ENCODE results near the gene NAALADL2.

The NAALADL2 gene

GRCh38 chr3:175619369-175619768, 760.2 kb downstream of the NAALADL2 start:
- no peak for DNase-seq

GRCh38 chr3:175620093-175620492, 761.0 kb downstream of the NAALADL2 start:
- DNase-seq = no peak

GRCh38 chr3:175620532-175620931, 761.4 kb downstream of the NAALADL2 start:
- DNase-seq = no peak

GRCh38 chr3:175640958-175641357, 781.8 kb downstream of the NAALADL2 start:
- no peak for DNase-seq

GRCh38 chr3:175646865-175647264, 787.7 kb downstream of the NAALADL2 start:
- DNase-seq = no peak

GRCh38 chr3:175648899-175649298, 789.8 kb downstream of the NAALADL2 start:
- DNase-seq = no peak

GRCh38 chr3:175651716-175652115, 792.6 kb downstream of the NAALADL2 start:
- DNase-seq = no peak

DNA sequence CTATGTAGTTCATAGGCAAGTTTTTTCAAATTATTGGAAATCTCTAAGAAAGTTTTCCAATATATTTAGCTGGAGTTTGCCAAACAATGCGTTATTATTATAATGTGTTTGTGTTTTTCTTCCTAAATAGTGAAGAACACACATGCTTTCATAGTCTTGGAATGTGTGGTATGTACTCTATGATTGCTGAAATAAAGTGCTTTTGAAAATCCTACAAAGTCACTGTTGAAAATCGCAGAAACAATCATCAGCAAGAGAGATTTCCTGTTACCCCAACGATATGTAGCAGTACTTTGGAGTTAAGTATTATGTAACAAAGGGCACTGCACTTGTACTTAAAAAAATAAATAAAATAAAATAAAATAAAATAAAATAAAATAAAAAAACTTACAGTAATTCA, 796.2 kb downstream of the NAALADL2 start:
- DNase-seq = no peak

- DNase-seq = no peak
Observed at GRCh38 chr3:175656461-175656860, 797.3 kb downstream of the NAALADL2 start.

DNA sequence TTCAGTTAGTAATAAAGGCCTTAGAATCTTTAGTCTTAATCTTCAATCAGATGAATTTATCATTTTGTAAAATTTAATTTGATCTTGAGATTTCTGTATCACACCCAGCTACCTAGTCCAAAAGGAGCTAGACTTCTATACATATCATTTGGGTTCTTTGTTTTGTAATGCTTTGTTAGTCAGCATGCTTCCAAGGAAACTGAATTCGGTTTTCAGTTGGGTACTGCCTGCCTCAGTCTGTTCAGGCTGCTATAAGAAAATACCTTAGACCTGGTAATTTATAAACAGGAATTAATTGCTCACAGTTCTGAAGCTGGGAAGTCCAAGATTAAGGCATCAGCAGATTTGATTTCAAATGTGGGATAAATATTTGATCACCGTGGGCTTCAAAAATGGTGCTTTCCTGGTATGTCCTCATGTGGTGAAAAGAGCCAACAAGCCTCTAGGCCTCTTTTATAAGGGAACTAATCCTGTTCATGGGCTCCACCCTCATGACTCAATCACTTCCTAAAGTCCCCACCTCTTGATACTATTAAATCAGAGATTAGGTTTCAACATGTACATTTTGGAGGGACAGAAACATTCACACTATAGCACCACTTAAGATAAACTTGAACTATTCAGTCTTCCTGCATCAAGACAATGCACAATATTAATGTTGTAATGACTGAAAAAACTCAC, 800.7 kb downstream of the NAALADL2 start:
- DNase-seq = no peak

DNA sequence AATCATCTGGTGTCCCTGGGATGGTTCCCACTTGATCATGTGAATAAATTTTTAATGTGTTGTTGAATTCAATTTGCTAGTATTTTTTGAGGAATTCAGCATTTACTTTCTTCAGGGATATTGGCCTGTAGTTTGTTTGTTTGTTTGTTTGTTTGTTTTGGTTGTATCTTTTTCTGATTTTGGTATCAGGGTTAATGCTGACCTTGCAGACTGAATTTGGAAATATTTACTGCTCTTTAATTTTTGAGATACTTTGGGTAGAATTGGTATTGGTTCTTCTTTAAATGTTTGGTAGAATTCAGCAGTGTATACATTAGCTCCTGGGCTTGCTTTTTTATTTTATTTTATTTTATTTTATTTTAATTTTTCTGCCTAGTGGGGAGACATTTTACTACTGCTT, 803.7 kb downstream of the NAALADL2 start:
- DNase-seq = no peak

DNA sequence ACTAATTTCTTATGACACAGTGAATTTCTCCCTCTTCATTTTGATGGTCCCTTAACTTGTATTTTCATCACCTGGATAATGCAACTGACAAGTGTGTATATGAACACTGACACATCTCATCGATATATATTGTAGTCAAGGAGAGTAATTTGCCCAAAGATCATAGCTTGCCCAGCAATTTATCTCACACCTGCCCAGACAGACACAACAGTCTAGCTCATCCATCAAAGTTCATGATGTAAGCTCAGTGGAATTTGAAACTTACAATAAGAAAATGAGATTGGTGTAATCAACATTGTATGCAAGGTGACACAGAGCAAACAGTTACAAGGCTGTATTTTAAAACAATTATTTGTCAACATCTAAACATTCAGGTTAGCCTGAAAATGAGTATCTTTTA, 805.8 kb downstream of the NAALADL2 start:
- no peak for DNase-seq

GRCh38 chr3:175668300-175668699, 809.2 kb downstream of the NAALADL2 start:
- DNase-seq = no peak

DNA sequence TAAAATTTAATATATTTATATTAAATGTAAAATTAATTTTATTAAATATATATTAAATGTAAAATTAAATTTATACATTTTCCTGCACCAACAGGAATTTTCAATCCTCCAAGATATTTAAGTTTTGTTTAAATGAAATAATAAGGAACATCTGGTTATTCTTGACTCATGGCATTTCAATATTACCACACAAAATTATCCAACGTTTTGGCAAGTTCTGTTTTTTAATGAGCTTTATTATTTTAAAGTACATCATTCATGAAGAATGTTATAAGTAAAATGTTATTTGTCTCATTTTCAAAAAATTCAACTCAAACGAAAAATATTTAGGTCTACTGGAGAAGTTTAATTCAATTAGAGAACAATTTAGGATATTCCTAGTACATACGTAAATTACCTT, 811.4 kb downstream of the NAALADL2 start:
- no peak for DNase-seq

GRCh38 chr3:175672119-175672689, 813.1 kb downstream of the NAALADL2 start:
- DNase-seq = no peak

GRCh38 chr3:175679568-175679967, 820.4 kb downstream of the NAALADL2 start:
- DNase-seq = no peak

- no peak for DNase-seq
Observed at GRCh38 chr3:175692256-175692655, 833.1 kb downstream of the NAALADL2 start.

DNA sequence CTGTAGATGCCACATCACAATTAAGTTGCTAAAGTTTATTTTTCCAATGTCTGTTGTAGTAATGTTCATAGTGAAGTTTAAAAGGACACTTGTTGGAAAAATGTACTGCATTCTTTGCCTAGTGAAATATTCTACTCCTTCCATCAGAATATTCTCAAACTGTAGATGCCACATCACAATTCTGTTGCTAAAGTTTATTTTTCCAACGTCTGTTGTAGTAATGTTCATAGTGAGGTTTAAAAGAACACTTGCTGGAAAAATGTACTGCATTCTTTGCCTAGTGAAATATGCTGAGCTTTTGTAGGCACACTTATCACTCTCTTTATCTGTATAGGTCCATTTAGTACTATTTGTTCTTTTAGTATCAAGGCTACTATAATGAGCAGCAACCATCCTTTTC, 836.1 kb downstream of the NAALADL2 start:
- no peak for DNase-seq

DNA sequence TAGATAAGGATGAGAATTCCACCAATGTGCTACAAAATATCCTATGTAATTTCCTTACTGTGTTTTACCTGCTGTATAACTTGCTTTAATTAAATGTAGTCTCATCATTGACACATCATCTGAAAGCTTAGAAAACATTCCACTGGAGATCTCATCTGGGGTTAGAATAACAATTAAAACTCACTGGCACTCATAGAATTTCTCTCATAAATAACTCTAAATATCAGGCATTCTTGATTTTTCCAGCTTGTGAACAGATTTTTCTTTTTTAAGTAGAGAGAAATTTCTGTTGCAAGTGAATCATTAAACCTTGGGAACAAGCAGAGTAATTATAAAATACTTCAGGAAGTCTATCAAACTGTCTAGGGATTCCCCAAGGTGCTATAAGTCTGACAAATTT, 843.8 kb downstream of the NAALADL2 start:
- no peak for DNase-seq

DNA sequence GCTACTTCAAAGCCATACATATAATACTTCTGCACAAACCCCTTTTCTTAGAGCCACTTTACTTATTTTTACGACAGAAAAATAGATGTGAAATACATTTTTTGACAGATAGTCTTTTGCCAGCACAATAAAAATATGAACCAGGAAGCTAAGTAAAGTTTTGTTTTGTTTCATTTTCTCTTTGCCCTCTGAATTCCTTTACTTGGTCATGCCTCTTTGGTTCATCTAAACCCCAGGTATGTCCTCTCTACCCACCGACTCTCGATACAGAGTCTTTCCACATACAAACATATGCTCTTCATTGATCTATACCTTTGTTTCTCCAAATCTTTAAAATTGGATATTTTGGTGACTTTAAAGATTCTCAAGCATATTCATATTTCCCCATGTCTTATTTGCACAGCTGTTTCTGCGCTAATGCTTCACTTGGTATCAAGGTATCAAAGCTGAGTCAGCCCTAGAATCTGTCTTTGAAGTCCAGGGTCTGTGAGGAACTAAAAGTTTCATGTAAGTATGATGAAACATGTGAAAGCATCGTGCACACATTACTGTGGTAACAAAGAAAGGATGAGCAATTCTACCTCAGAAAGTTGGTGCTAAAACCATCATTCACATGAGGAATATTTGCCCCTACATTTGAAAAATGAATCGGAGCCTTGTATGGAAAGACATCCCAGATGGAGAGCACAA, 845.4 kb downstream of the NAALADL2 start:
- DNase-seq = no peak

GRCh38 chr3:175713268-175713667, 854.1 kb downstream of the NAALADL2 start:
- no peak for DNase-seq

GRCh38 chr3:175716446-175716845, 857.3 kb downstream of the NAALADL2 start:
- no peak for DNase-seq

DNA sequence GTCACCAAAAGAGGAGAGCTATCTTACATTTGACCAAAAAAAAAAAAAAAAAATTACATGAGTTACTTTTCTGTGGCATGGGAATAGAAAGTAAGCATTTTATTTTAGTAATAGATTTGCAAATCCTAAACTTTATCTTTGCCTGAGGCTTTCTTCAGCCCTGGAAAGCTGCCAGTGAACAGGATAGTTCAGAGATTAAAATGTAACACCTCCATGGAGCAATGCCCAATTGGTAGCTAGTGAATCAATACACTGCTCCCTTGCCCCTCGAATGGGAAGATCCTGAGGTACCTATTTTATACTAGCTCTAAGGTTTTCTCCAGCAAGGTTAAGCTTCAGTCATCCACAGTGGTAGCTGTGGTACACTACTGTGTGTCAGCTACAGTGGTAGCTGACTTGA, 867.1 kb downstream of the NAALADL2 start:
- no peak for DNase-seq

- no peak for DNase-seq
Observed at GRCh38 chr3:175728566-175728965, 869.4 kb downstream of the NAALADL2 start.

Measured in left hindlimb (tissue), 1 donor.